Measurements from ENCODE around the gene TRAPPC2L.
"Not testable (repeated sequence)": the region's sequence is repeated elsewhere in the genome, so short reads cannot be mapped to it uniquely, and the experiment has no call there.

Gene TRAPPC2L

DNA sequence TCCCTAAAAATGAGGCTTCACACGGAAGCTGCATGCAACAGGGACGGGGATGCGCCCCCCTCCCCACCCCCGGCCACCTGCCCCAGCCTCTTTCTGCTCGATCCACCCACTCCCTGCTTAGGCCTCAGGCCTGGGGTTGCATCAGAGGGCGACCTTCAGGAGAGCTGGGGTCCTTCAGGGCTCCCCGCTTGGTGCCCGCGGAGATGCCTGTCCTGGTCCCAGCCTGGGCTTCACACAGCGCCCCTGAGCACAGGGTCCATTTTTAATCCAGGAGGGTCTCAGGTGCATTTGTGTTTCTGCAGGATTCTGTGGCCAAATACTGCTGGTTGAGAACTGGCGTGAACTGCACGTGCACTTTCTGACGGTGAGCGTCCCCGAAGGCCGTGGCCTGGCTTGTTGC lies 37.8 kb upstream of the TRAPPC2L start:
- no peak for DNase-seq

DNA sequence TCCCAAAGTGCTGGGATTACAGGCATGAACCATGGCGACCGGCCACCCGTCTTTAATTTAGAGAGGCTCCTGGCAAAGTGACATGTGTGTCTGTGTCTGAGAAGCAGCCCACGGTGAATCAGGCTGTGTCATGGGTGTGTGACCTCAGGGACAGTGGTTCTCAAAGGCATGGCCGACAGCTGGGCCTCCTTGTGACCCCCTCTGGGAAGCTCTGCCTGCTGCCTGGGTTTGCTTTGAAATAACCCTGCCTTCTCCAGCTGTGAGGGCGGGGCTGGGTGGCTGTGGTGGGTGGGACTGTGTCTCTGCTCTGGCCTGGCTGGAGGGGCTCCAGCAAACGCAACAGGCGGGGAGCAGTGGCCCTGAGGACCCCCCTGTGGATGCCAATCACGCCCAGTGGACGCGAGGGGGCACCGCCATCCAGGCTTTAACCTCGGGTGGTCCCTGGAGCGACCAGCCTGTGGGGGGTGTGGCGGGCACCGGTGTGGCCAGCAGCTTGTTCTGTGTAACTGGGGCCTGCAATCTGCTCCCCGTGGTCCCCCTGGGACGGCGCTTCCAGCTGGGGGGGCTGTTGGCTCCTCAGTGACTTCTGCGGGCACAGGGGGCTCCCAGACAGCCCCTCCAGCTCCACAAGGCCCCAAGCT lies 36.4 kb upstream of the TRAPPC2L start:
- no peak for DNase-seq

GRCh38 chr16:88821168-88821850 lies 35.6 kb upstream of the TRAPPC2L start:
- DNase-seq: no peak

DNA sequence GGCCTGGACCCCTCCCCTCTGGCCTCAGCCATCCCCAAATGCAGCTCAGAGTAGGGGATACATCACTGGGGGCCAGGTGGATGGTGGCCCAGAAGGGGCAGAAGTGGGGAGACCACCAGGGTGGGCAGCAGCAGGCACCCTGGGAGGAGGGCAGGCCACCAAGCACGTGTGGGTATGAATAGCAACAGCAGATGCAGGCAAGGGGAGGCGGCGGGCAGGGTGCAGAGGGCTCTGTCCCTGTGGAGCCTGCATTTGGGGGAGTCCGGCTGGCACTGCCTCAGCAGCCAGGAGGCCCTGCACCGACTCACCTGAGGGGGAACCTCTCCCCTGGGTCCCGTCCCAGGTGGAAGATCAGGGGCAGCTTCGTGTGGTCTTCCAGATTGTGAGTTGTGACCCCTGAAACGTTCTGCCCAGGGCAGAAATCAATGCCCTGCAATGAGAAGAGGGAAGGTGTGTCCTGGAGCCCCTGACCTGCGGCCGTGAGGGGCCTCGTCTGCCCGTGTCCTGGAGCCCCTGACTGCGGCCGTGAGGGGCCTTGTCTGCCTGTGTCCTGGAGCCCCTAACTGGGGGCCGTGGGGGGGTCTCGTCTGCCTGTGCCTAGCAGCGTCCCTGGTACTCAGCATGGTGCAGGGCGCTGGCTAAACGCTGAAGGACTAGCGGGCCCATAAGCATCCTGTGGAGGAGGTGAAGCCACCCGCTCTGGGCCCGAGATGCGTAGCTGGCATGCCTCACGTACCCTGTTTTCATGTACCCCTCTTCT lies 34.5 kb upstream of the TRAPPC2L start:
- no peak for DNase-seq

- not testable (repeated sequence) for DNase-seq
Measured at GRCh38 chr16:88823646-88824045, 33.3 kb upstream of the TRAPPC2L start.

DNA sequence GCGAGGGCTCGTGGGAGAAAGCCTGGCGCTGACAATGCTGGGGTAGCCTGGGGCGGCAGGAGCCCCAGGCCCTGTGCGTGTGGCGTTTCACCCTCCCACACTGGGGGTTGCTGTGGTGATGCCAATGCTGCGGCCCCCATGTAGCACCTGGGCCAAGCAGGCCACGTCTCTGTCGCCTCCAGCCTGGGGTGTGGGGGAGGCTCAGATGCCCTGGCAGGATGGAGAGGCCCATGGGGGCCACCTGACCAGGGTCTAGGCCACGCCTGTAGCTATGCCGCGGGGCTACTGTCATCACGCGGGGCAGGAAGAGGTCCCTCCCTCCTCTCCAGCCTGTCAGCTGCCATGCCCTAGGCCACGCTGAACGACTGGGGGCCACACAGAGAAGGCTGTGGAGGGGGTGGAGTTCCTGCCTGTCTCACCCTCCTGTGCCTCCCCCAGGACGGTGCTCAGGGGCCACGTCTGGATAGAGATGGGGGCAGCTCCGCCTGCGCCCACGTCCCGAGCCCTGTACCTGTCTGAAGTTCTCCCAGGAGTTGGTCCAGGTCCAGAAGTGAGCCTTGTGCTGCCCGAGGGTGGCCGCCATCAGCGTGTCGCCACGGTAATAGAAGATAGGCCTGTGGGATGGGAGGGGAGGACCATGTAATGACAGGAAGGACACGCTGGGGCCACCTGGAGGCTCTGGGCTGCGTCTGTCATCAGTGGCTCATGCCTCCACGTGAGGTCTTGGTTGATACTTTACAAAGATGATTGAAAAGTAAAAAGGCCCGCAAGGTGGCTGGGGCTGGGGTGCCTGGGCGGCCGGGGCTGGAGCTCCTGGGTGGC lies 32.5 kb upstream of the TRAPPC2L start:
- DNase-seq: no peak

DNA sequence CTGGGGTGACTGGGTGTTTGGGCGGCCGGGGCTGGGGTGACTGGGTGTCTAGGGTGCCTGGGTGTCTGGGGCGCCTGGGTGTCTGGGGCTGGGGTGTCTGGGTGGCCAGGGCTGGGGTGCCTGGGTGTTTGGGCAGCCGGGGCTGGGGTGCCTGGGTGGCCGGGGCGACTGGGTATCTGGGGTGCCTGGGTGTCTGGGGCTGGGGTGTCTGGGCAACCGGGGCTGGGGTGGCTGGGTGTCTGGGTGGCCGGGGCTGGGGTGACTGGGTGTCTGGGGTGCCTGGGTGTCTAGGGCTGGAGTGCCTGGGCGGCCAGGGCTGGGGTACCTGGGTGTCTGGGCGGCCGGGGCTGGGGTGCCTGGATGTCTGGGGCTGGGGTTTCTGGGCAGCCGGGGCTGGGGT lies 31.8 kb upstream of the TRAPPC2L start:
- no peak for DNase-seq

DNA sequence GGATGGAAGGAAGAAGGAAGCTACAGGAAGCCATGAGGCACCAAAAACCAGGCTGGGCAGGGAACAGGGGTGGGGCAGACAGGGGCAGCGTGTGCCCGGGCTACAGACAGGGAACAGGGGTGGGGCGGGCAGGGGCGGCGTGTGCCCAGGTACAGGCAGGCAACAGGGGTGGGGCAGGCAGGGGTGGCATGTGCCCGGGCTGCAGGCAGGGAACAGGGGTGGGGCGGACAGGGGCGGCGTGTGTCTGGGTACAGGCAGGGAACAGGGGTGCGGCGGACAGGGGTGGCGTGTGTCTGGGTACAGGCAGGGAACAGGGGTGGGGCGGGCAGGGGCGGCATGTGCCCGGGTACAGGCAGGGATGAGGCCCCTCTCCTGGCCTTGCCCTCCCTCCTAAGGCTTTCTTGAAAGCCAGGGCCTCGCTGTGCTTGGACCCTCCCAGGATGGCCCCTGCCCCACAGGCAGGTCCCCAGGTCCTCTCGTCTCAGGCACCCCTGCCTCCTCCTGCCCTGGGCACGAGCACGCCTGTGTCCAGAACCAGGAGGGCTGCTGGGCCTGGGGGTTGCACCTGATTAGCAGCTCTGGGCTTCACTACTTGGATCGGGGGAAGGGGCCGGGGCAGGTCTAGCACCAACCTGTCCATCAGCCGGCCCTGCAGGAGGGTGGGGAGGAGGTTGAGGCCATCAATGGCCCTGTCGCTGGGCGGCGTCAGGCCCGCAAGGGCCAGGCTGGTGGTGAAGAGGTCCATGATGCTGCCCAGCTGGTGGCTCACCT lies 30.7 kb upstream of the TRAPPC2L start:
- DNase-seq: no peak

- DNase-seq: no peak
Measured at GRCh38 chr16:88827727-88828126, 29.2 kb upstream of the TRAPPC2L start.

DNA sequence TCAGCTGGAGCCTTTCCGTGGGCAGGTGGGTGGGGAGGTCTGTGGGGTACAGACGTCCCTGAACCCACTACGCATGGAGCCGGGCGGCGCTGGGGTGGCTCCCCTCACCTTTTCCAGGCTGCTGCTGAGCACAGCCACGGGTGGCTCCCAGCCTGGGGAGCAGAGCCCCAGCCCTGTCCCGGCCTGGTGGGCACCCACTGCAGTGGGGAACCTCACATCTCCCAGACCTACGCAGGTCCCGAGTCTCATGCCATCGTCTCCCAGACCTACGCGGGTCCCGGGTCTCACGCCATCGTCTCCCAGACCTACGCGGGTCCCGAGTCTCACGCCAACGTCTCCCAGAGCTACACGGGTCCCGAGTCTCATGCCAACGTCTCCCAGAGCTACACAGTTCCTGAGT lies 28.2 kb upstream of the TRAPPC2L start:
- DNase-seq: no peak

GRCh38 chr16:88830258-88830657 lies 26.7 kb upstream of the TRAPPC2L start:
- DNase-seq: no peak

DNA sequence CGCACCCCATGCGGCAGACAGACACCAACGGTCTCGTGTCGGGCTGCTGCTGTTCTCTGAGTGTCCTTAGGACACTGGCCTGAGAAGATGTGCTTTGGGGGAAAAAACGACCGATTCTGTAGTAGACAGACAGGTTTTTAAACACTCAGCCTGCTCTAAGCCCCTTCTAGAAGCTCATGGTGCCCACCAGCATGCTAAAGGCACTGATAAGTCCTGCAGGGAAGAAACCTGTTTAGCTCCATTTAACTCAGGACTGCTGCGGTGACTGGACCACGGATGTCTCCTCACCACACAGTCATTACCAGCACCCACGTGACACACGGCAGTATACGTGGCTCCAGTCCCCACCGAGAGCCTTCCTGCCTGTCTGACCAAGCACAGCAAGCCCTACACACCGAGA lies 26.1 kb upstream of the TRAPPC2L start:
- DNase-seq: no peak

GRCh38 chr16:88831838-88832237 lies 25.1 kb upstream of the TRAPPC2L start:
- no peak for DNase-seq

DNA sequence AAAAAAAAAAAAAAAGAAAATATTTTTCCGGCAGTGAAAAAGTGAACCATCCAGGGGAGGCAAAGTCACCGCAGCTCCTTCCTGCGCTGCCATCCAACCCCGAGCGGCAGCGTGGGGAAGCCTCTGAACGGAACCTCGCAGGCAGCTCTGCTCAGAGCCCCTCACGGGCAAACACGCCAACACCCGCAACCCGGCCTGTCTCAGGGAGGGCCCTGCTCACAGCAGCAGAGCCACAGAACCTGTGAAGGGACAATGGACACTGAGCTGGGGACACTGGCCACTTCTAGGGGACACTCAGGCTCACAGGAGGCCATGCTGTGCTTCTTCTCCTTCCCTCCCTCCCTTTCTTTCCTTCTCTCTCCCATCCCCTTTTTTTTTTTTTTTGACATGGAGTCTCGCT lies 23.8 kb upstream of the TRAPPC2L start:
- DNase-seq: no peak

DNA sequence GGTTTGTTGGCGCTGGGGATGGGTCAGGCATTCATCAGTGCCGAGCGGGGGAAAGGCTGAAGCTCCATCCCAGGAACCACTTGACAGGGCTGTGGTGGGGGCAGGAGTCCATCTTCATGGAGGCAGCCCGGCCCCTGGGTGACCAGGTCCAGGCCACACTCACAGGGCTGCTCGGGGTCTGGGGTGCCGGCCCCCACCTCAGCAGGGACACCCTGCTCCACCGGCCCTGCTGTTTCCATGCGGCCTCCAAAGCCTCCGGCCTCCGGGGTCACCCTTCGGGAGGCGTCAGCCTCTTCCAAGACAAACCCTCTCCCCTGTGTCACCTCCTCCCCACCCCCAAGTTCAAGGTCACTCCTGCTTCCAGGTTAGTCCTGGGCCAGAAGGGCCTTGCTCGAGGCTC lies 22.3 kb upstream of the TRAPPC2L start:
- DNase-seq: no peak

DNA sequence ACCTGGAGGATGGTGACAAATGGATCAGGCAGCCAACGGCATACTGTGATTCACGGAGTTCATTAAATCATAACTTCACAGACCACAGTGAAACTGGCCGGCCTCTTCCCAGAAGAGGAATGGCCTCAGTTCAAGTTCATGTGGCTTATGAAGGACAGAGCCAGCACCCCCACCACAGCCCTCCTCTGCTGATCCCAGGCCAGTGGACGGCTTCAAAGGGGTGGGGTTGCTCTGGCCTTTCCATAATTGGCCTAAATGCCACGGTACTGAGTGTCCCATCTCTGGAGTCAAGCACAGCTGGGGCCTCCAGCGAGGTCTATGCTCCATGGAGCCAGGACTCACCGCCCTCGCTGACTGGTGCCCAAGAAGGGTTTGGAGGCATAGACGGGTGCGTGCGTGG lies 21.5 kb upstream of the TRAPPC2L start:
- no peak for DNase-seq

- no peak for DNase-seq
Measured at GRCh38 chr16:88835818-88836217, 21.1 kb upstream of the TRAPPC2L start.

- DNase-seq: no peak
Measured at GRCh38 chr16:88836791-88837190, 20.1 kb upstream of the TRAPPC2L start.

GRCh38 chr16:88837806-88838205 lies 19.1 kb upstream of the TRAPPC2L start:
- no peak for DNase-seq

DNA sequence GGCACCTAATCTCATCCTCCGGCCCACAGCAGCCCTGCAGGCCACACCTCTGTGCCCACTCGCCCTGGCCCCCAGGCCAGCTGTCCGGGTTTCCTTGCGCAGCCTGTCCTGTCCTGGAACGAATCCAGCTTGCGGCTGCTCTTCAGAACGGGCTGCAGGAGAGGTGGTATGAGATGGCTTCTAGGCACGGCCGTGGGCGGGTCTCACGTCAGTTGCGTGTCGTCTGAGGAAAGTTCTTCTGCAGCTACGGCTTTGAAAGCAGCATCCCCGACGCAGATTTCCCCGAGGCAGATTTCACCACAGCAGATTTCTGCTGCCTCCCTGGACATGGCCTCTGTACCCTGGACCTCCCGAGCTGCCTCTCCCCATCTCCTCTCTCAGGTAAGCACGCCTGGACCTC lies 18.4 kb upstream of the TRAPPC2L start:
- DNase-seq: no peak

- no peak for DNase-seq
Measured at GRCh38 chr16:88839026-88839529, 17.8 kb upstream of the TRAPPC2L start.
